Prostate gland (tissue), 2 donors: ENCODE data around the gene CREB3L1.

Source experiments
- CTCF ChIP-seq, 4 experiments: fragments of 200-600 bp in 2 of 4; fragments of 450-650 bp in 2 of 4; sonication (generic) in 2 of 4; IDR thresholded peaks; 1 replicate in 3 of 4; 2 replicates in 1 of 4; pipeline ENCODE4 v1.5.1; 2016 to 2019; ENCODE audit warnings: antibody characterized with exemption in 4 of 4, mild to moderate bottlenecking in 2 of 4, moderate library complexity in 2 of 4
- POLR2A ChIP-seq: fragments of 450-650 bp; IDR thresholded peaks from one replicate; pipeline ENCODE4 v1.6.1; 2016; ENCODE audit warnings: antibody characterized with exemption, mild to moderate bottlenecking

- TF ChIP-seq CTCF (IDR thresholded peaks at IDR 0.05) (no peak), POLR2A (no peak)
These were observed 79.5 kb downstream of the CREB3L1 start for GRCh38 chr11:46356924-46357482.
